BLaER1 (cell line): ENCODE data around the gene SVBP.
"Not testable (repeated sequence)": the region's sequence is repeated elsewhere in the genome, so short reads cannot be mapped to it uniquely, and the experiment has no call there.

Source experiments
- H3K27ac ChIP-seq: shearing (Covaris generic); formaldehyde crosslinking; 2 replicates; pipeline ENCODE4 v1.8.1; 2022
- H3K27me3 ChIP-seq: shearing (Covaris generic); formaldehyde crosslinking; 2 replicates; pipeline ENCODE4 v1.8.1; 2022
- H3K36me3 ChIP-seq: shearing (Covaris generic); formaldehyde crosslinking; 2 replicates; pipeline ENCODE4 v1.8.1; 2022
- H3K4me1 ChIP-seq: shearing (Covaris generic); formaldehyde crosslinking; 2 replicates; pipeline ENCODE4 v1.8.1; 2022
- H3K4me2 ChIP-seq: shearing (Covaris generic); formaldehyde crosslinking; 2 replicates; pipeline ENCODE4 v1.8.1; 2022
- H3K4me3 ChIP-seq: shearing (Covaris generic); formaldehyde crosslinking; 2 replicates; pipeline ENCODE4 v1.8.1; 2022
- H3K9ac ChIP-seq: shearing (Covaris generic); formaldehyde crosslinking; 2 replicates; pipeline ENCODE4 v1.8.1; 2022
- H3K9me3 ChIP-seq: shearing (Covaris generic); formaldehyde crosslinking; 2 replicates; pipeline ENCODE4 v1.8.1; 2022
- H4K20me1 ChIP-seq: shearing (Covaris generic); formaldehyde crosslinking; 2 replicates; pipeline ENCODE4 v1.8.1; 2022
- Cebpa-rat ChIP-seq: shearing (Covaris generic); IDR thresholded peaks from 2 replicates; pipeline ENCODE4 v1.8.1; 2022

The SVBP gene

GRCh38 chr1:42816585-42817439, at the start of gene SVBP, which contains the start of gene ERMAP:
Gene SVBP (minus strand): TSS chr1:42817397. CDS start chr1:42816544, 853 bp downstream.
Gene ERMAP (plus strand): TSS chr1:42817122. CDS start chr1:42830449, 13,327 bp downstream.
- Histone ChIP-seq H3K4me1 (peaks cover 19% of the 10 kb centered on the region), H3K27ac (peak within 1 kb of the TSS; percentile 97)

DNA sequence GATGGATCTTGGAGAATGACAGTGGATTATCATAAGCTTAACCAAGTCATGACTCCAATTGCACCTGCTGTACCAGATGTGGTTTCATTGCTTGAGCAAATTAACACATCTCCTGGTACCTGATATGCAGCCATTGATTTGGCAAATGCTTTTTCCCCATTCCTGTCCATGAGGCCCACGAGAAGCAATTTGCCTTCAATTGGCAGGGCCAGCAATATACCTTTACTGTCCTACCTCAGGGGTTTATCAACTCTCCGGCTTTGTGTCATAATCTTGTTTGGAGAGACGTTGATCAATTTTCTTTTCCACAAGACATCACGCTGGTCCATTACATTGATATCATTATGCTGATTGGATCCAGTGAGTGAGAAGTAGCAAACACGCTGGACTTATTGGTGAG, 49.4 kb upstream of the SVBP start:
- no peak overlapping the region for H3K4me2 ChIP-seq
- H3K4me3 ChIP-seq = no peak overlapping the region
- no peaks in the 10 kb centered on the region for H3K36me3 ChIP-seq
- no peak for TF ChIP-seq Cebpa-rat
- H3K4me1 ChIP-seq = no peaks in the 10 kb centered on the region
- no peak overlapping the region for H3K9ac ChIP-seq
- H4K20me1 ChIP-seq = no peaks in the 10 kb centered on the region
- no peaks in the 10 kb centered on the region for H3K27me3 ChIP-seq
- peaks cover 4% of the 10 kb centered on the region; the same call in 1 of the 2 replicates for H3K9me3 ChIP-seq
- H3K27ac ChIP-seq = no peak overlapping the region

More at GRCh38 chr1:42816585-42817439, at the start of gene SVBP, which contains the start of gene ERMAP:
- H3K27me3 ChIP-seq = no peaks in the 10 kb centered on the region
- no peaks in the 10 kb centered on the region for H3K9me3 ChIP-seq
- H3K4me2 ChIP-seq = peak within 1 kb of the TSS; percentile 86
- TF ChIP-seq Cebpa-rat = no peak
- no peaks in the 10 kb centered on the region for H4K20me1 ChIP-seq
- H3K4me3 ChIP-seq = peak within 1 kb of the TSS; percentile 69
- peaks cover 6% of the 10 kb centered on the region; the same call in 1 of the 2 replicates for H3K36me3 ChIP-seq
- peak within 1 kb of the TSS; percentile 94 for H3K9ac ChIP-seq

- Histone ChIP-seq H3K36me3 (peaks cover 7% of the 10 kb centered on the region; the same call in 1 of the 2 replicates), H3K4me1 (no peaks in the 10 kb centered on the region), H3K4me2 (no peak overlapping the region), H3K27me3 (no peaks in the 10 kb centered on the region), H3K4me3 (no peak overlapping the region), H4K20me1 (no peaks in the 10 kb centered on the region), H3K9me3 (peaks cover 49% of the 10 kb centered on the region), H3K27ac (no peak overlapping the region), H3K9ac (no peak overlapping the region)
- no peak for TF ChIP-seq Cebpa-rat
Observed at GRCh38 chr1:42861014-42861399, 43.8 kb upstream of the SVBP start.

GRCh38 chr1:42860339-42861013, 43.3 kb upstream of the SVBP start:
- no peak overlapping the region for H3K4me2 ChIP-seq
- no peaks in the 10 kb centered on the region for H3K27me3 ChIP-seq
- TF ChIP-seq Cebpa-rat = no peak
- no peaks in the 10 kb centered on the region for H4K20me1 ChIP-seq
- H3K27ac ChIP-seq = no peak overlapping the region
- no peak overlapping the region for H3K9ac ChIP-seq
- no peaks in the 10 kb centered on the region for H3K4me1 ChIP-seq
- H3K4me3 ChIP-seq = no peak overlapping the region
- peaks cover 7% of the 10 kb centered on the region; the same call in 1 of the 2 replicates for H3K36me3 ChIP-seq
- H3K9me3 ChIP-seq = peaks cover 49% of the 10 kb centered on the region

- not testable (repeated sequence) for H3K9ac ChIP-seq, H3K27ac ChIP-seq, H3K4me2 ChIP-seq, H3K4me3 ChIP-seq, H3K36me3 ChIP-seq, H3K4me1 ChIP-seq, H4K20me1 ChIP-seq, H3K27me3 ChIP-seq
- H3K9me3 ChIP-seq = peaks cover 49% of the 10 kb centered on the region
Observed at GRCh38 chr1:42859366-42859765, 42.2 kb upstream of the SVBP start.

- H3K4me1 ChIP-seq = not testable (repeated sequence)
- peaks cover 26% of the 10 kb centered on the region for H3K36me3 ChIP-seq
- H3K9me3 ChIP-seq = peaks cover 57% of the 10 kb centered on the region
Observed at GRCh38 chr1:42856554-42856953, 39.4 kb upstream of the SVBP start.

GRCh38 chr1:42853116-42853884, 36.1 kb upstream of the SVBP start:
- Histone ChIP-seq H3K27me3 (no peaks in the 10 kb centered on the region), H3K4me1 (0 out of 2 replicates have a peak, but pooled peaks cover under 1% of the 10 kb centered on the region), H3K4me3 (no peak overlapping the region), H3K36me3 (peaks cover 54% of the 10 kb centered on the region), H3K27ac (no peak overlapping the region), H3K9me3 (peaks cover 41% of the 10 kb centered on the region), H3K4me2 (no peak overlapping the region), H4K20me1 (0 out of 2 replicates have a peak, but pooled peaks cover 9% of the 10 kb centered on the region), H3K9ac (no peak overlapping the region)
- no peak for TF ChIP-seq Cebpa-rat

More at GRCh38 chr1:42856554-42856953, 39.4 kb upstream of the SVBP start:
- H3K27me3 ChIP-seq, H3K4me3 ChIP-seq, H3K27ac ChIP-seq, H4K20me1 ChIP-seq, H3K9ac ChIP-seq, H3K4me2 ChIP-seq: not testable (repeated sequence)

DNA sequence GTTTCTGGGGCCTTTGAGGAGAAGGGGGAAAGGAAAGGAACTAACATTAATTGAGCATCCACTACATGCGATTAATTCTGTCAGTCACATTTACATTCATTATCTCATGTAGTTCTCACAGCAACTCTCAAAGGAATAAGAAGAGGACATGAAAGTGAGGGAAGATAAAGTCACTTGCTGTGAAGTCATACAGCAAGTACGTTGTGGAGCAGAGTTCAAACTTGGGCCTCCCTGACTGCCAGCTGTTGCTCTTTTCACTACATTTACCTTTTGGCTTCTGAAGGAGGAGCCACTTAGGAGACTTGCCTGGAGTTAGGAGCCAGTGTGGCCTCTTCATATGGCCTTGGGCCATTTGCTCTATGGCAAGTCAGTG, 35.4 kb upstream of the SVBP start:
- TF ChIP-seq Cebpa-rat = no peak
- Histone ChIP-seq H3K27ac (no peak overlapping the region), H3K36me3 (peaks cover 53% of the 10 kb centered on the region), H3K9me3 (peaks cover 40% of the 10 kb centered on the region), H4K20me1 (0 out of 2 replicates have a peak, but pooled peaks cover 9% of the 10 kb centered on the region), H3K4me1 (peaks cover 8% of the 10 kb centered on the region), H3K4me3 (no peak overlapping the region), H3K4me2 (no peak overlapping the region), H3K27me3 (no peaks in the 10 kb centered on the region), H3K9ac (no peak overlapping the region)

DNA sequence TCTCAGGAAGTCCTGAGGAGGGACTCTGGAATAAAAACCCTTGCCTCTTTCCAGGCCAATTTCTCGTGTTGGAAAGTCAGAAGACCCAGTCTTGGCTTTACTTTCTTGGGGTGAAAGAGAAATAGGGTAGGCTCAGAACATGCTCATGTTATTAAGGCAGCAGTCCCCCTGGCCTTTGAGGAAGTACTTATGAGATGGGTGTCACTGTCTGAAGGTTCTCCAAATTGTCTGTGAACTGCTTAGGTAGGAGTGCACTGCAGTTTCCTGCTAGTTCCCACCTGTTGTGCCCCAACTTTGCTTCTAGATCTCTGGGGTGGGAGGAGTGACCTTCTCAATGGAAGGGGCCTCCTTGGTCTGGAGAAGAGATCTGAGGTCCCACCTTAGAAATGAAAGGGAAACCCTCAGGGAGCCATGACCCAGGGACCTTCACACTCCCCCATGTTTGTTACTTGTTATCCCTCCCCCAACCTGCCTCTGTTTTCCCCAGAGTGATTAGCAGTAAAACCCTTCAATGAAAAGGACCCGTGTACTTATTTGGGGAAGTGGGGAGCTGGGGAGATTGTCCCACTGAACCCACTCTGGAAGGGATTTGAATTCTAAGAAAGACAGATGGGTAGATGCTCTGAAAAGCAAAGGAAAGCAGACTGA, 34.9 kb upstream of the SVBP start:
- Histone ChIP-seq H4K20me1 (0 out of 2 replicates have a peak, but pooled peaks cover 9% of the 10 kb centered on the region), H3K27me3 (no peaks in the 10 kb centered on the region), H3K36me3 (peaks cover 48% of the 10 kb centered on the region), H3K4me3 (no peak overlapping the region), H3K4me2 (no peak overlapping the region), H3K9ac (no peak overlapping the region), H3K4me1 (peaks cover 13% of the 10 kb centered on the region), H3K27ac (no peak overlapping the region), H3K9me3 (peaks cover 35% of the 10 kb centered on the region)
- no peak for TF ChIP-seq Cebpa-rat
